H1 (cell line): ENCODE results near the gene RPL14.

ENCODE experiments used
- ATF2 ChIP-seq: IDR thresholded peaks from 2 replicates; pipeline ENCODE4 v1.6.1; 2012; ENCODE audit warnings: low read length, inconsistent platforms
- CHD1 ChIP-seq: IDR thresholded peaks from 2 replicates; pipeline ENCODE4 v1.6.1; 2012; ENCODE audit warnings: low read depth, low read length, improper control_type of control experiment
- CREB1 ChIP-seq: IDR thresholded peaks from 2 replicates; pipeline ENCODE4 v1.6.1; 2012; ENCODE audit warnings: inconsistent platforms
- CTCF ChIP-seq, 3 experiments: IDR thresholded peaks; 1 replicate in 2 of 3; 2 replicates in 1 of 3; pipeline versions ENCODE4 v1.5.1 to v1.6.1; 2011; ENCODE audit warnings: low read length in 3 of 3, mild to moderate bottlenecking in 3 of 3, inconsistent platforms in 2 of 3, low read depth in 1 of 3, moderate library complexity in 1 of 3; ENCODE audit not compliant: insufficient read depth in 1 of 3; ENCODE audit errors: control extremely low read depth in 1 of 3
- EGR1 ChIP-seq: IDR thresholded peaks from 2 replicates; pipeline ENCODE4 v1.6.1; 2011; ENCODE audit warnings: low read depth, low read length, borderline replicate concordance
- EP300 ChIP-seq, 2 experiments: IDR thresholded peaks; 1 replicate in 1 of 2; 2 replicates in 1 of 2; pipeline ENCODE4 v1.6.1; 2011 to 2012; ENCODE audit warnings: low read depth in 2 of 2, low read length in 2 of 2, mild to moderate bottlenecking in 2 of 2, borderline replicate concordance in 1 of 2, inconsistent platforms in 1 of 2, moderate library complexity in 1 of 2
- GABPA ChIP-seq: IDR thresholded peaks from 2 replicates; pipeline ENCODE4 v1.6.1; 2011; ENCODE audit warnings: mild to moderate bottlenecking, low read length, moderate library complexity, borderline replicate concordance; ENCODE audit not compliant: insufficient read depth
- JUN ChIP-seq: IDR thresholded peaks from 2 replicates; pipeline ENCODE4 v1.6.1; 2011; ENCODE audit warnings: low read depth, mild to moderate bottlenecking, improper control_type of control experiment, low read length
- POLR2A ChIP-seq, 2 experiments: IDR thresholded peaks; 1 replicate in 1 of 2; 2 replicates in 1 of 2; pipeline ENCODE4 v1.6.1; 2011; ENCODE audit warnings: low read depth in 2 of 2, low read length in 2 of 2, mild to moderate bottlenecking in 2 of 2; ENCODE audit errors: control extremely low read depth in 1 of 2
- POLR2AphosphoS5 ChIP-seq: IDR thresholded peaks from 2 replicates; pipeline ENCODE4 v1.6.1; 2011; ENCODE audit warnings: low read depth, low read length
- RNF2 ChIP-seq: fragments of 200-900, 300-1000 bp; sonication (generic); IDR thresholded peaks from 2 replicates; pipeline ENCODE4 v1.7.1; 2016; ENCODE audit warnings: borderline replicate concordance, low read depth, mild to moderate bottlenecking, antibody characterized with exemption, low read length; ENCODE audit not compliant: poor library complexity, severe bottlenecking; ENCODE audit errors: missing control alignments
- SP2 ChIP-seq: IDR thresholded peaks from 2 replicates; pipeline ENCODE4 v1.6.1; 2012; ENCODE audit warnings: mild to moderate bottlenecking, low read length, inconsistent platforms
- SUZ12 ChIP-seq: fragments of 200-600 bp; sonication (generic); IDR thresholded peaks from 2 replicates; pipeline ENCODE4 v1.6.1; 2012; ENCODE audit warnings: mild to moderate bottlenecking, inconsistent platforms, low read length, moderate library complexity, mixed read lengths

GRCh38 chr3:40451551-40451950, 5.6 kb upstream of the RPL14 start:
- TF ChIP-seq CTCF (IDR thresholded peaks at IDR 0.05; ENCODE audit: control extremely low read depth in 1 of 3, insufficient read depth in 1 of 3, low read depth in 1 of 3, low read length in 3 of 3) (no peak), EGR1 (no peak), CHD1 (no peak), POLR2A (IDR thresholded peaks at IDR 0.05; ENCODE audit: control extremely low read depth in 1 of 2, low read depth in 2 of 2, low read length in 2 of 2) (no peak), POLR2AphosphoS5 (no peak), ATF2 (no peak), CREB1 (no peak), JUN (no peak), SUZ12 (no peak), EP300 (IDR thresholded peaks at IDR 0.05; ENCODE audit: borderline replicate concordance in 1 of 2, low read depth in 2 of 2, low read length in 2 of 2) (no peak), GABPA (no peak), RNF2 (no peak), SP2 (no peak)
